PC-3 (cell line): ENCODE measurements around the gene MRPL48. TPM values are rescaled to one million over a fixed set of nuclear protein-coding genes. Genes with fewer than 3 reads are reported as not detected.

Experiments used
- ATAC-seq: fragments of 200-7000 bp; cut with Tn5 transposase; 2 replicates; pipeline ENCODE4 v1.9.1; 2020; ENCODE audit warnings: mild to moderate bottlenecking, moderate library complexity
- BruUV-seq: library from RNA; stranded (reverse); fragments of 400-500 nt; replicated peaks from 2 replicates; lab custom pipeline; 2021; lab: Mats Ljungman, UMichigan
- CTCF ChIA-PET: fragments of 300-600 bp; sonication (Branson Sonifier 250); formaldehyde crosslinking; loops from one replicate; lab custom pipeline; 2022; ENCODE audit warnings: antibody characterized with exemption; lab: Charles Lee
- POLR2A ChIA-PET: fragments of 300-600 bp; sonication (Branson Sonifier 250); formaldehyde crosslinking; loops from one replicate; lab custom pipeline; 2022; ENCODE audit warnings: antibody characterized with exemption; ENCODE audit not compliant: unreplicated experiment; lab: Charles Lee
- DNase-seq: peaks from one replicate; pipeline ENCODE4 v3.0.0-alpha.2; 2015
- H2AFZ ChIP-seq: fragments of 300-600 bp; sonication (generic); 2 replicates; pipeline ENCODE4 v1.6.0; 2016; ENCODE audit warnings: antibody characterized with exemption, low read length
- H3F3A ChIP-seq: fragments of 300-600 bp; sonication (generic); one replicate; pipeline ENCODE4 v1.6.0; 2017; ENCODE audit warnings: antibody characterized with exemption, low read length, control low read depth, mild to moderate bottlenecking; ENCODE audit not compliant: unreplicated experiment
- H3K27ac ChIP-seq: fragments of 300-600 bp; sonication (generic); 2 replicates; pipeline ENCODE4 v1.5.1; 2016; ENCODE audit warnings: mild to moderate bottlenecking, low read length
- H3K27me3 ChIP-seq: fragments of 300-600 bp; sonication (generic); 2 replicates; pipeline ENCODE4 v1.6.1; 2016; ENCODE audit warnings: low read length, mixed read lengths
- H3K36me3 ChIP-seq: fragments of 300-600 bp; sonication (generic); 2 replicates; pipeline ENCODE4 v1.6.1; 2016; ENCODE audit warnings: low read depth, mixed run types, low read length, mixed read lengths
- H3K4me1 ChIP-seq: fragments of 300-600 bp; sonication (generic); 2 replicates; pipeline ENCODE4 v1.5.1; 2016; ENCODE audit warnings: low read length; ENCODE audit not compliant: insufficient read depth
- H3K4me2 ChIP-seq: fragments of 300-600 bp; sonication (generic); 2 replicates; pipeline ENCODE4 v1.6.0; 2016; ENCODE audit warnings: low read length
- H3K4me3 ChIP-seq: fragments of 300-600 bp; sonication (generic); 2 replicates; pipeline ENCODE4 v1.5.1; 2016; ENCODE audit warnings: mild to moderate bottlenecking, low read length, mixed read lengths
- H3K79me2 ChIP-seq: fragments of 300-600 bp; sonication (generic); 2 replicates; pipeline ENCODE4 v1.6.1; 2017; ENCODE audit warnings: low read length, mixed read lengths
- H3K9ac ChIP-seq: fragments of 300-600 bp; sonication (generic); 2 replicates; pipeline ENCODE4 v1.6.0; 2016; ENCODE audit warnings: mild to moderate bottlenecking, low read length
- H3K9me2 ChIP-seq: fragments of 300-600 bp; sonication (generic); replicated peaks from 2 replicates; pipeline ENCODE4 v1.6.1; 2016; ENCODE audit warnings: mixed run types, low read length, mixed read lengths
- H3K9me3 ChIP-seq: fragments of 300-600 bp; sonication (generic); 2 replicates; pipeline ENCODE4 v1.6.1; 2016; ENCODE audit warnings: low read length, mixed read lengths
- H4K20me1 ChIP-seq: fragments of 300-600 bp; sonication (generic); 2 replicates; pipeline ENCODE4 v1.6.1; 2016; ENCODE audit warnings: low read length, mixed read lengths
- CTCF ChIP-seq: fragments of 300-600 bp; sonication (generic); conservative IDR thresholded peaks from 2 replicates; pipeline ENCODE4 v1.5.1; 2017; ENCODE audit warnings: antibody characterized with exemption, low read depth, mild to moderate bottlenecking, low read length
- EZH2 ChIP-seq: fragments of 300-600 bp; sonication (generic); IDR thresholded peaks from one replicate; pipeline ENCODE4 v1.6.1; 2017; ENCODE audit warnings: antibody characterized with exemption, mild to moderate bottlenecking, low read length; ENCODE audit not compliant: unreplicated experiment
- EZH2phosphoT487 ChIP-seq: fragments of 300-600 bp; sonication (generic); IDR thresholded peaks from 2 replicates; pipeline ENCODE4 v1.6.1; 2018; ENCODE audit warnings: mild to moderate bottlenecking, antibody characterized with exemption, low read length, borderline replicate concordance
- intact Hi-C: fragments of 100-400 bp; cut with micrococcal nuclease; formaldehyde crosslinking; loops from 2 replicates; pipeline ENCODE4 v1.9.0; 2023
- total RNA-seq: library from RNA; depleted of rRNA; stranded (reverse); fragments of >200 nt; gene quantifications from 2 replicates; pipeline ENCODE4 v1.2.3, GENCODE V29; 2014

MRPL48 gene
- total RNA-seq, 1 experiment from 2014 or later: 80.8 TPM

- peak overlapping the region; percentile 93 for H3K27ac ChIP-seq
- DNase-seq: peak; percentile 14
- no peak for TF ChIP-seq EZH2phosphoT487
- TF ChIP-seq EZH2: no peak
- TF ChIP-seq CTCF: no peak
- no peaks in the 10 kb centered on the region for H3K27me3 ChIP-seq
- H3K4me2 ChIP-seq: peak overlapping the region; percentile 97
- peaks cover 28% of the 10 kb centered on the region; the same call in 1 of the 2 replicates for H3K36me3 ChIP-seq
- no peak for ATAC-seq
- no peaks in the 10 kb centered on the region for H3K9me3 ChIP-seq
- peak overlapping the region; percentile 84 for H2AFZ ChIP-seq
- H3K4me3 ChIP-seq: peak overlapping the region; percentile 95
- intact Hi-C loops: loop anchor here (2.0 kb wide), 1 partner anchor 97 kb away; no protein-coding TSS in a partner anchor
- peaks cover 51% of the 10 kb centered on the region for H3K79me2 ChIP-seq
- no peaks in the 10 kb centered on the region for H3F3A ChIP-seq
- peak overlapping the region; percentile 97 for H3K9ac ChIP-seq
- CTCF ChIA-PET: no interaction called here
- H4K20me1 ChIP-seq: no peaks in the 10 kb centered on the region
- H3K9me2 ChIP-seq: no peaks in the 10 kb centered on the region
- BruUV-seq: no TSS peak
- peaks cover 19% of the 10 kb centered on the region for H3K4me1 ChIP-seq
- POLR2A ChIA-PET: no interaction called here
Observed at GRCh38 chr11:73875840-73876239, 88.2 kb downstream of the MRPL48 start.

- Histone ChIP-seq H3K4me2 (peak within 1 kb of the TSS; percentile 97), H3K27ac (peak within 1 kb of the TSS; percentile 93), H3F3A (no peaks in the 10 kb centered on the region), H4K20me1 (no peaks in the 10 kb centered on the region), H3K9me3 (no peaks in the 10 kb centered on the region), H3K9me2 (no peaks in the 10 kb centered on the region), H3K27me3 (no peaks in the 10 kb centered on the region), H3K4me3 (peak within 1 kb of the TSS; percentile 95), H3K36me3 (peaks cover 28% of the 10 kb centered on the region; the same call in 1 of the 2 replicates), H2AFZ (peak within 1 kb of the TSS; percentile 84), H3K79me2 (peaks cover 51% of the 10 kb centered on the region), H3K9ac (peak within 1 kb of the TSS; percentile 97), H3K4me1 (peaks cover 19% of the 10 kb centered on the region)
- peak; percentile 97 for ATAC-seq
- no peak for TF ChIP-seq EZH2
- no peak for TF ChIP-seq CTCF
- TF ChIP-seq EZH2phosphoT487: no peak
- CTCF ChIA-PET: no interaction called here
- peak; percentile 99 for DNase-seq
- POLR2A ChIA-PET: interaction anchor here (0.6 kb wide), 1 partner anchor 106 kb away, joined by 3 read pairs; the partner anchor contains the start of gene UCP2
- intact Hi-C loops: loop anchor here (2.0 kb wide), 1 partner anchor 98 kb away; no protein-coding TSS in a partner anchor
- TSS peak; percentile 74 for BruUV-seq
Observed at GRCh38 chr11:73876424-73877310, 89.0 kb downstream of the MRPL48 start, which contains the start of the genes COA4 and PAAF1. Gene COA4, minus strand, starts transcription at chr11:73876846. Its CDS starts 3,468 bp downstream, at chr11:73873378. Gene PAAF1, plus strand, starts transcription at chr11:73876999. Its CDS starts 23 bp downstream, at chr11:73877022.
